ENCODE measurements around the gene DGKB.

DNA sequence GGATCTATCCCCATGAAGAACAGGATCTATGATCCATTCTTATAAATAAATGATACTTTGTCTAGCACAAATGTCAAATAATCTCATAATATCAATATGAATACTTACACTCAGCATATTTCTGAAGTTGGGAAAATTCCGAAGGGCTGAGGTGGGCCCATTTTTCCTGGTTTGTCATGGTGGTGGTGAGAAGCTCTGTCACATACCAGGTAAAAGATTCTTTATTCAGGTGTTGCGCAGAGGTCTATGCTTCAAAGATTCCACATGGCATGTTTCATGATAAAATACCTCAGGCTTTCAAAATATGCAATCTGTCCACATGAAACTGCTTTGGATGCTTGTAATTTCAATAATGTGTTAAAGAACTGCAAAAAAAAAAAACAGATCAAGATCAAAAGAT lies 61.5 kb downstream of the DGKB start:
- no peak for TF ChIP-seq GATA3 (IDR thresholded peaks at IDR 0.05; ENCODE audit: low read depth, low read length)
- TF ChIP-seq GATA2 (IDR thresholded peaks at IDR 0.05; ENCODE audit: low read depth, low read length): no peak
